Omental fat pad (tissue), 4 donors: ENCODE data around the gene EMC10. TPM values are rescaled to one million over a fixed set of nuclear protein-coding genes. Genes with fewer than 3 reads are reported as not detected.

ENCODE experiments used
- total RNA-seq, 4 donors: library from RNA; depleted of rRNA; stranded (reverse); fragments of >200 nt; gene quantifications; one replicate each; pipeline ENCODE4 v1.1.0, GENCODE V29; 2016

EMC10 gene
- total RNA-seq, 4 donors from 2014 or later, result 41.6 to 52.1 (median 47.5) TPM

Other genes starting within 250 kb of the EMC10 start
- gene KCNC3, start 147.1 kb upstream of the EMC10 start, total RNA-seq, result under 1 TPM; 0.28 to 0.72 (median 0.31) TPM
- 1 to 10 TPM in 2 of 4 donors, not detected in 2; 1.3 TPM for gene NAPSA, start 110.9 kb upstream of the EMC10 start, total RNA-seq
- 10 to 100 TPM; 73.5 to 93.5 (median 82.0) TPM for gene NR1H2, start 100.0 kb upstream of the EMC10 start, total RNA-seq
- gene POLD1, start 92.2 kb upstream of the EMC10 start, total RNA-seq, result 10 to 100 TPM; 10.0 to 17.2 (median 11.7) TPM
- under 1 TPM in 1 of 4 donors, not detected in 3; 0.37 TPM for gene SPIB, start 57.6 kb upstream of the EMC10 start, total RNA-seq
- gene MYBPC2, start 43.6 kb upstream of the EMC10 start, total RNA-seq, result under 1 TPM in 2 of 4 donors, not detected in 2; 0.09 to 0.12 TPM
- 1 to 10 TPM in 1 of 4 donors, not detected in 3; 1.1 TPM for gene GARIN5A, start 341 bp downstream of the EMC10 start, total RNA-seq
- gene JOSD2, start 34.7 kb downstream of the EMC10 start, total RNA-seq, result 10 to 100 TPM; 20.4 to 32.0 (median 23.0) TPM
- gene ASPDH, start 37.4 kb downstream of the EMC10 start, total RNA-seq, result not detected
- gene LRRC4B, start 91.9 kb downstream of the EMC10 start, total RNA-seq, result 1 to 10 TPM in 3 of 4 donors, under 1 TPM in 1; 0.84 to 1.6 (median 1.4) TPM
- gene SYT3, start 163.4 kb downstream of the EMC10 start, total RNA-seq, result not detected
- gene C19orf81, start 172.9 kb downstream of the EMC10 start, total RNA-seq, result not detected
- gene SHANK1, start 243.3 kb downstream of the EMC10 start, total RNA-seq, result 1 to 10 TPM in 1 of 4 donors, under 1 TPM in 1, not detected in 2; 0.37 to 2.2 TPM
- 10 to 100 TPM; 17.1 to 32.0 (median 21.9) TPM for gene CLEC11A, start 246.9 kb downstream of the EMC10 start, total RNA-seq